ENCODE data around the gene SEPTIN8.

Gene SEPTIN8

GRCh38 chr5:132746954-132747615, 30.0 kb downstream of the SEPTIN8 start, which contains the start of gene CCNI2:
TSS of gene CCNI2 (plus strand) at chr5:132747426. CDS start at chr5:132747496, 70 bp downstream.
- no peak for DNase-seq

DNA sequence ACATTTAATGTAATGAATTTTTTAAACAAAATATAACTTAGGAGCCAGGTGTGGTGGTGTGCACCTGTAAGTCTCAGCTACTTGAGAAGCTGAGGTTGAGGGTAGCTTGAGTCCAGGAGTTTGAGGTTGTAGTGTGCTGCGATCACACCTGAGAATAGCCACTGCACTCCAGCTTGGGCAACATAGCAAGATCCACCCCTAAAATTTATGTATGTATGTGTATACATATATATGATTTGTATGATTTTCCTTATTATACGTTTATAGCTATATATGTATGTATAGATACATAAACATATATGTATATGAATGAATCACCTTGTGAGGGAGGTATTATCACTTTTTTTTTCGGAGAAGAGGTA, 30.5 kb downstream of the SEPTIN8 start:
- DNase-seq = no peak

- no peak for DNase-seq
Observed at GRCh38 chr5:132744659-132745058, 32.4 kb downstream of the SEPTIN8 start.

DNA sequence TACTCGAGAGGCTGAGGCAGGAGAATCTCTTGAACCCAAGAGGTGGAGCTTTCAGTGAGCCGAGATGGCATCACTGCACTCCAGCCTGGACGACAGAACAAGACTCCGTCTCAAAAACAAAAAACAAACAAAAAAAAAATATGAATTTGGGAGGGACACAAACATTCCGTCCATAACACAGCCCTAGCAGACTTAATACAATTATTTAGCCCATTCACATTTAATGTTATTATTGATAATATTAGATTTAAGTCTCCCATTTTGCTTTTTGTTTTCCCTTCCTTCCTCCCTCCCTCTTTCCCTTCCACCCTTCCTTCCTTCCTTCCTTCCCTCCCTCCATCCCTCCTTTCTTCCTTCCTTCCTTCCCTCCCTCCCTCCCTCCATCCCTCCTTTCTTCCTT, 34.4 kb downstream of the SEPTIN8 start:
- no peak for DNase-seq

DNA sequence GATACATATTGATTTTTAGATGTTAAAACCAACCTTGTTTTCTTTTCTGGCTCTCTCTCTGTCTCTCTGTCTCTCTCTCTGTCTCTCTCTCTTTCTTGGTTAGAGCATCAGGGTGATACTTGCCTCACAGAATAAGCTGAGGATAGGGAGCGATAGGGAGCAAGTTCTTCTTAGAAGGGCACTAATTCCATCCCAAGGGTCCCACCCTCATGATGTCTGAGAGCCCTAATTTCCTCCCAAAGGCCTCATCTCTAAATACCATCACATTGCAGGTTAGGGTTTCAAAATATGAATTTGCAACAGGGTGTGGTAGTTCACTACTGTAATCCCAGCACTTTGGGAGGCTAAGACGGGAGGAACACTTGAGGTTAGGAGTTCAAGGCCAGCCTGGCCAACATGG, 34.9 kb downstream of the SEPTIN8 start:
- no peak for DNase-seq

DNA sequence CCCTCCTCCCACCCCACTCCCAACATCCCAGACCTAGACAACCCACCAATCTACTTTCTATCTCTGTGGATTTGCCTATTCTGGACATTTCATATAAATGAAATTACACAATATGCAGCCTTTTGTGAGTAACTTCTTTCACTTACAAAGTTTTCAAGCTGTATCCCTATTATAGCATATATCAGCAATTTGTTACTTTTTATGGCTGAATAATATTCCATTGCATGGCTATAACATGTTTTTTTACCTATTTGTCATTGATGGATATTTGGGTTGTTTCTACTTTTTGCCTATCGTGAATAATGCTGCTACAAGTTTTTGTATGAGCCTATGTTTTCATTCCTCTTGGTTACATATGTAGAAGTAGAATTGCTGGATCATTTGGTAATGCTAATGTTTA, 37.8 kb downstream of the SEPTIN8 start:
- DNase-seq = no peak

GRCh38 chr5:132737982-132738681, 38.9 kb downstream of the SEPTIN8 start:
- DNase-seq = no peak

DNA sequence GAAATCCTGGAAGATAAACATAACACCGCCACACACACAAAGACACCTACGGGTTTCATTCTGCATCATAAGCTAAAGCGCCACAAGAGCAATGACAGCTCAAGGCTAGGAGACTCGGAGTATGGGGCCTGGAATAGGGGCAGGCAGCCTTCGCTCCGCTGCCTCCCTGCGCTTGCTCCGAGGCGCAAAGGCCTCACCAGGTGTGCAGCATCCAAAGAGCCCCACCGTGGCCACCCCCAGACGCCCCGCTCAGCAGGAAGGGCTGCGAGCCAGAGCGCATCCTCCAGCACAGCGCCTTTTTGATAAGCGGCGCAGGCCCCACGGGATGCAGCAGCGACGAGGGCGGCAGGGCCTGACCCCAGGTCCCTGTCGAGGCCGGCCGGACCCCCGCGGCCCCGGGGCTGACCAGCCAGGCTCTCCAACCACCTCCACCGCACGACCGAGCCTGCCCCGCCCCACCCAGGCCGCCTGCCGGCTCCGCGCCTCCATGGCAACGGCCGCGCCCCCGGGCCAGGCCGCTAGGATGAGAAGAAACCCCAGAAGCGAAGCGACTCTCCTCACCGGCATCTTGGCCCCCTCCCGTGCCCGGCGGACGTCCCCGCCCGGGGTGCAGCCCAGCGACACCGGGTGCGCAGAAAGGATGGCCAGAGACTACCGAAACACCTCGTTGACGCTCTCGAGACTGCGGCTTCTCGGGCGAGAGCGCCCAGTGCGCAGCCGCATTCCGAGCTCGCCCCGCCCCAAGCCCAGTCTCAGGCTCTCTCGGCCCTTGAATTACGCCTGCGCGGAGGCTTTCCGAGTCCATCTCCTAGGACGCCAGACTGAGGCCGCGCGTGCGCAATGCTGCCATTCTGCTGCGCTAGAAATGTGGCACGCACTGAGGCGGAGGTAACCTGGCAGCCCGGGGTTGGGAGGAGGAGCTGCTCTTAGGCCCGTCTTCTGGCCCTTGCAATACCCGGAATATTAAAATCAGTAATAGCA, 39.9 kb downstream of the SEPTIN8 start, which contains the start of gene KIF3A:
Gene KIF3A (minus strand): TSS at position 694 of the 981 bp plus-strand sequence. CDS start 127 bp downstream, at position 567.
- DNase-seq = peak; percentile 80

GRCh38 chr5:132734687-132735086, 42.4 kb downstream of the SEPTIN8 start:
- no peak for DNase-seq

GRCh38 chr5:132733499-132734148, 43.4 kb downstream of the SEPTIN8 start:
- no peak for DNase-seq

DNA sequence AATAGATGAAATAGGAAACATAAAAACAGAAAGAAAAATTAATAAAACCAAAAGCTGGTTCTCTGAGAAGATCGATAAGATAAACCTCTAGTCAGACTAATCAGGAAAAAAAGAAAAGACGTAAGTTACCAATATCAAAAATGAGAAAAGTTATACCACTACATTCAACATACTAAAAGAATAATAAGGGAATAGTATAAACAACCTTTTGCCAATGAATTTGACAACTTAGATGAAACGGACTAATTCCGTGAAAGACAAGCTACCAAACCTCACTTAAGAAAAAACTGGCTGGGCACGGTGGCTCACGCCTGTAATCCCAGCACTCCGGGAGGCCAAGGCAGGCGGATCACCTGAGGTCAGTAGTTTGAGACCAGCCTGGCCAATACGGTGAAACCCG, 47.1 kb downstream of the SEPTIN8 start:
- DNase-seq = no peak

DNA sequence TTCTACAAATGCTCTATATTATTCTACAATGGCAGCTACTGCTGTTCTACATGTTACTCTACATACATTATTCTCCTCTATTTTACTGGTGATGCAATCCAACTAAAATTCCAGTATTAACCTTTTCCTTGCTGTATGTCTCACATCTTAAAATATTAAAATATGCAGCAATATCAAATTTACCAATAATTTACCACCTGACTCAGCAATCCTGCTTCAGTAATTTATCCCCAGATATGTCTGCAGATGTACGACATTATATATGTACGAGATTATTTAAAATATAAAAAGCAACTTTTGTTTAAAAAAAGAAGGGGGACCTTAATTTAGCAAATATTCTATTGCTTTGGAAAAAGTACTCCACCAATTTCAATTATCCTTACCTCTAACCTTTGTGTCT, 51.3 kb downstream of the SEPTIN8 start:
- DNase-seq = no peak

DNA sequence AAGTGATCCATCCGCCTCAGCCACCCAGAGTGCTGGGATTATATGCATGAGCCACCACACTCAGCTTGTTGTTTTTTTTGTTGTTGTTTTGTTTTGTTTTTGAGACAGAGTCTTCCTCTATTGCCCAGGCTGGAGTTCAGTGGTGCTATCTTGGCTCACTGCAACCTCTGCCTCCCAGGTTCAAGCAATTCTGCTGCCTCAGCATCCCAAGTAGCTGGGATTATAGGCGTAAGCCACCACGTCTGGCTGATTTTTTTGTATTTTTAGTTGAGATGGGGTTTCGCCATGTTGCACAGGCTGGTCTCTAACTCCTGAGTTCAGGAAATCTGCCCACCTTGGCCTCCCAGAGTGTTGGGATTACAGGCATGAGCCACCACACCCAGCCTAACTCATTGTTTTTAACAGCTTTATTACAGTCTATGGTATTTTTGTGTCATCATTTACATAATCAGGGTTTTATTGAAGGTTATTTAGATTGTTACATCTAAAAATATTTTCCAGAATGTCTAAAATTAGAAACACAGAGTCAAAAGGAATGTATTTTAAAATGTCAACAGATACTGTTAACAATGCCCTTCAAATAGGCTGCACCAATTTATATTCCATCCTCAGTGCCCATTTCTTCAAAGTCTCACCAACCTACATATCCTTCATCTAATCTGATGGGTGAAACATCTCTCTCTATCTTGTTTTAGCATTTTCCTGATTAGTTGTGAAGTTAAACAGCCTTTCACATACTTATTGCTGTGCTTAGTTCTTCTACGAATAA, 58.3 kb downstream of the SEPTIN8 start:
- no peak for DNase-seq

DNA sequence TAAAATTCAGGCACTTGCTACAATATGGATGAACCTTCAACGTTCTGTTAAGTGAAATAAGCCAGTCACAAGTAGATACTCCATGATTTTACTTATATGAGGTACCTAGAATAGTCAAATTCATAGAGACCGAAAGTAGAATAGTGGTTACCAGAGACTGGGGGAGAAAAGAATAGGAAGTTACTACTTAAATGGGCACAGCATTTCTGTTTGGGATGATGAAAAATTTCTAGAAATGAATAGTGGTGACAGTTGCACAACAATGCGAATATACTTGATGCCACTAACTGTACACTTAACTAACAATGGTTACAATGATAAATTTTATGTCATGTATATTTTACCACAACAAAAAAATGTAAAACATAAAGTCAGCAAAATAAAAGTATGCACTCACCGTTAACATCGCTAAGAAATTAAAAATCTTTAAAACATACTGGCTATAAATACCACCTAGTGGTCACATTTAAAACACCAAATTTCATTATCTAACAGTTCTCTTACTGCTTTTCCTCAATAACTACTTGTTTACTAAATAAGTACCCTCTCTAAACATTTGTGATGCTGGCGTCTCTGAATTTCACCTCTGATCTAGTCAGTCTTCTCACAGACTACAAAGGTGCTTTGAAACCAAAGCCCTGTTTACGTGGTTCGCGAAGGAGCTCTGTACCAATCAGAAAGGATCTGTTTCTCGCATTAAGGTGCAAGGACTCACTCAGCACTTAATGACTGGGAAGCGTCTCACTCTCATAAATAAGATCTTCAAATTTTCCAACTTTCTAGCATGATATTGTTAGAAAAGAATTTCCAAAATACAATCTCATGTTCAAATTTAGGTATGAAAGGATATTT, 62.4 kb downstream of the SEPTIN8 start:
- no peak for DNase-seq

GRCh38 chr5:132708645-132709044, 68.4 kb downstream of the SEPTIN8 start:
- no peak for DNase-seq

DNA sequence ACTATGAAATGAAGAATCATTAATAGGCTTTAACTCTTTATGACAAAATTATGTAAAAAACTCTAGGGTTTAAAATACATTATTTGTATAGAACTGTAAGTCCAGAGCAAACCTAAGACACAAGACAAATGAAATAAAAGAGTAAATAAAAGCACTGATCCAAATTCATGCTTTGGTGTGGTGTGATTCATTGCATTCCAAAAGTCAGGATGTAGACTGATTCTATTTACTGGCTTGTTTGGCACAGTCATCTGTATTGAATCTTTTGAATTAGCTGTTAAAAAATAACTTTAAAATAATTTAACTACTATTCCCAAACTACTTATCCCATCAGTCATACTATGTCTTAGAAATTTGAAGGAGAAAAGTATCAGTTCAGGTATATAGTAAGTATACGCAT, 72.2 kb downstream of the SEPTIN8 start:
- DNase-seq = no peak
